Activated CD4-positive, alpha-beta T cell treated with anti-CD3 and anti-CD28 coated beads, Interleukin-10, Interleukin-2, amounts not matched to agents 100 ng/mL and 50 ng/mL, durations not matched to agents 16 hours and 8 hours (primary cell): Measurements from ENCODE around the gene PPP1R1A.

Experiments used
- DNase-seq: peaks from one replicate; pipeline ENCODE4 v3.0.0-alpha.2; 2020

PPP1R1A gene, protein sequence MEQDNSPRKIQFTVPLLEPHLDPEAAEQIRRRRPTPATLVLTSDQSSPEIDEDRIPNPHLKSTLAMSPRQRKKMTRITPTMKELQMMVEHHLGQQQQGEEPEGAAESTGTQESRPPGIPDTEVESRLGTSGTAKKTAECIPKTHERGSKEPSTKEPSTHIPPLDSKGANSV

GRCh38 chr12:54588110-54588889 lies at the start of gene PPP1R1A:
TSS of gene PPP1R1A (minus strand) at chr12:54588659. CDS start at chr12:54588488, 171 bp downstream.
- DNase-seq: no peak

DNA sequence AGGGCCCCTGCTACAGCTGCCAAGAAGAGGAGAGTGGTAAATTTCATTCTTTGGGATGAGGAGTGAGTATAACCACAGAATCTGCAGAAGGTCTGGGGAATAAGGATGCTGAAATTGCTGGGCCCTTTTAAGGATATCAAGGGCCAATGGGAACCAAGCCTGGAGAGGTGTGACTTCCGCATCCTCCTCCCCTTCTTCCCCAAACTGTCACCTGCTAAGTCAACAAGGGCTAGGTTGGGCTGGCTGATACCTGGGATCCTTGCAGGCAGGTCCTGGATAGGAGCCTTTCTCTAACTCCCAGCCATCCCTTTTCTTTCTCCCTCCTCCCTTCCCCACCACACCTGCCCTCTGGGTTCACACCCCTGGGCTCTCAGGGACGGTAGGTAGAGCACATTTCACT lies 46.3 kb upstream of the PPP1R1A start, which contains the start of gene LACRT:
LACRT (minus strand) TSS at position 101 of the 400 bp plus-strand sequence; CDS start at position 47, 54 bp downstream.
- DNase-seq: no peak

DNA sequence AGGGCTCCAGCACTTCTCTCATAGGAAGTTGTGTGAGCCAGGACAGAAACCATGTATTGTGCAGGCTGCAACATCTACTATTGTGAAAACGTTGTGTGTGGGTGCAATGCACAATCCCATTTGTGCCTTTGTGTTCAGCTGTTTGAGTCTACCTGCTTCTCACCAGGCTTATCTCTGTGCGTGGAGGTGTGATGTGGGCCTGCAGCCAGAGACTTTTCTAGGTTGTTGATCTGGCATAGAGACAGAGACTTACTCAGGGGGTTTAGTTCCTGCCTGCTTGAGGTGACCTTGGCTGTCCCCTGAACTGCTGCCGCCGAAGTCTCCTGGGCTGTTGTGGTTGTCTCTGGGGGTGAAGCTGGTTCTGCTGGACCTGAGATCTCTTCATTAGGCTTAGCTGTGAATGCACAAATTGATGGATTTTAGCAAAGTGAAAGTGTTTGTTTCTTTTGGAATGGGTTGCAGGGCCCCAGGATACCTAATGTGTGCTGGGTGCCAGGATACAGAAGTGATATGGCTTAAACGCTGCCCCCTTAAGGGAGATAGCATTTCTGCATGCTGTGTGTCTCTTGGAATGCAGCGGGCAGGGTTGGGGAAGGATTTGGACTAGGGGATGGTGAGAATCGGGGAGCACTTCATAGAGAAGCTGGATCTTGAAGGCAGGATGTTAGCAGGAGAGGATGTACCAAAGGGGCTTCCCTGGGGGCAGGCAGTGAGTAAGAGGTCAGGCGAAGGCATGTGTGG lies 43.7 kb upstream of the PPP1R1A start:
- DNase-seq: no peak

GRCh38 chr12:54631551-54631950 lies 43.1 kb upstream of the PPP1R1A start:
- DNase-seq: no peak

DNA sequence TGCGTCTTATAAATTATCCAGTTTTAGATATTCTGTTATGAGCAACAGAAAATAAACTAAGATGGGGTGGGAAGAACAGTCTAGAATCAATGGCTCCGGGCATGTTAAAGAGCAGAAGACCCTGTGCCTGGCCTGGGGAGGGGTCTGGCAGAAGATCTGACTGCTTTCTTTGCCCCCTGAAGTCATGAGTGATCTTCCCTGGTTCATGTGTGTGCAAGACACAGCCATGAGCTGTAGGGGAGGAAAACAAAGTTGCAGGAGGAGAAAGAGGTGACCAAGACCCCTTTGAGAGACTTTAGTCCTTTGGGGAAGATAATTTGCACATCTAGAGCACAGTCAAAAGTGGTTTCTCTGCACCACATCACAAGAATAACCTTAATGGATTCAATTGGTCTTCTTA lies 41.5 kb upstream of the PPP1R1A start:
- DNase-seq: no peak

DNA sequence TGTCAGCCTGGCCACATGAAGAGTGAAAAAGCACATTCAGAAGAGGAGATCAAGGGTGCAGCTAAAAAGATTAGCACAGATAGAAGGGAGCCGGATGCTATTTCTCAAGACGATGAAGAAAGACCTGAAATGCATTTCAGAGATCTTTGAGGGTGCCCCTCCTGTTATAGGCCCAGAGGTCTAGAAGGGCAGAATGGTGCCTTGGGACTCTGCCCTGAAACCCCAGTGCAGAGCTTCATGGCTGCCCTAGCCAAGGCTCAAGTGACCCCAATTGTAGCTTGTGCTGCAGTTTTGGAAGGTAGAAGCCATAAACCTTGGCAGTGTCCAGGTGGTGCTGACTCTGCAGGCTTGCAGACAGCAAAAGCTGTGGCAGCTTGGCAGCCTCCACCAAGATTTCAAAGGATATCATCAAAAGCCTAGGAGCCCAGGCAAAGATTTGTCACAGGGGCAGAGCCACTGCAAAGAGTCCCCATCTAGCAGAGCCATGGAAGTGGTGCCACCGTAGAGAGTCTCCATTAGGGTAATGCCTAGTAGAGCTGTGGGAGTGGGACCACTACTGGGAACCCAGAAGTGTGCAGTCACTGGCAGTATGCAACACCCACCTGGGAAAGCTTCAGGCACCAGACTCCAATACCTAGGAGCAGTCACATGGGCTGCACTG lies 39.9 kb upstream of the PPP1R1A start:
- no peak for DNase-seq

- DNase-seq: no peak
These were observed 38.8 kb upstream of the PPP1R1A start for GRCh38 chr12:54627304-54627703.

DNA sequence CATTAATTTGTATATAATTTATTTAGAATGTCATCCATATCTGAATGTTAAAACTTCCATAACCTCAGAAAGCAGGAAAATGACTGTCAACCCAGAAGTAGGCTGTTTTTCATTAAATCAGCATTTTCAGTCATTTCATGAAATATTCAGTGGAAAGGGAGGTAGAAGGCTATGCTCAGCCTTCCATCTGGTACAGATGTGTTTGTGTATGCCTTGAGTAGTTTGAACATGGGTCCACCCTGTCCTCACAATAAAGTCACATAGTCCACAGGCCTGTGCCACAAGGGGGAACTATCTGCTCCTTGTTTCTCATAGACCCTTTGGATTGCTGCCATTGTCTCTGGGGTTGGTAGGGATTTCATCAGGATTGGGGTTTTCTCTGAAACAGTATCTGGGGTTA lies 37.1 kb upstream of the PPP1R1A start:
- DNase-seq: no peak

DNA sequence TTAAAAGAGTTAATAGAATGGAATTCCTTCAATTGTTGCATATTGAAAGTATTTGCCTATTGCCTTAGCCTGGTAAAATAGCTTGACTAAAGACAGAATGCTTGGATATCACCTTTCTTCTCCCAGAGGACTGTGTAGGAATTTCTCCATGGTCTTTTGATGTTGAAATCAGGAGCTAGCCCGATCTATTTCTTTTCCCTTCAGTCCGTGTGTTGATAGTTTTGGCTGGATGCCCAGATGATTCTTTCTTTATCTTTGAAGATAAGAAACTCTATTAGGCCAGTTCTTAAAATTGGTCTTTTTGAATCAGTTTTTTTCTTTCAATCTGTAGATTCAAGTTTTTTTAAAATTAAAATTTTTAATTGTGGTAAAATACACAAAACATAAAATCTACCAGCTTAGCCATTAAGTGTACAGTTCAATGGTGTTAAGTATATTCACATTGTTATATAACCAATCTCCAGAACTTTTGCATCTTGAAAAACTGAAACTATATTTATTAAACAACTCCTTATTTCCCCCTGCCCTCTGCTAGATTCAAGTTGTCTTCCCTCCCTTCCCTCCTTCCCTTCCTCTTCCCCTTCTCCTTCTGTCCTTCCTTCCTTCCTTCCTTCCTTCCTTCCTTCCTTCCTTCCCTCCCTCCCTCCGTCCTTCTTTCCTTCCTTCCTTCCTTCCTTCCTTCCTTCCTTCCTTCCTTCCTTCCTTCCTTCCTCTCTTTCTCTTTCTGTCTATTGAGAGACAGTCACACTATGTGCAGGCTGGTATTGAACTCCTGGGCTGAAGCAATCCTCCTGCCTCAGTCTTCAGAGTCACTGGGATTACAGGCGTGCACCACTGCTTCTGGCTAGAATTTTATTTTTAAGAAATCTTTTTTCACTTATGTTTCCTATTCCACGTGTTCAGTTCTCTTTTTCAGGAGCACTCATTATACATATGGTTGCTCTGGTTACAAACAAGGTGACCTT lies 36.1 kb upstream of the PPP1R1A start:
- DNase-seq: no peak

- DNase-seq: no peak
These were observed 34.2 kb upstream of the PPP1R1A start for GRCh38 chr12:54622463-54623183.

GRCh38 chr12:54616933-54617680 lies 28.6 kb upstream of the PPP1R1A start:
- DNase-seq: no peak

GRCh38 chr12:54612225-54612750 lies 23.8 kb upstream of the PPP1R1A start:
- DNase-seq: no peak

GRCh38 chr12:54611715-54612149 lies 23.3 kb upstream of the PPP1R1A start:
- DNase-seq: no peak

DNA sequence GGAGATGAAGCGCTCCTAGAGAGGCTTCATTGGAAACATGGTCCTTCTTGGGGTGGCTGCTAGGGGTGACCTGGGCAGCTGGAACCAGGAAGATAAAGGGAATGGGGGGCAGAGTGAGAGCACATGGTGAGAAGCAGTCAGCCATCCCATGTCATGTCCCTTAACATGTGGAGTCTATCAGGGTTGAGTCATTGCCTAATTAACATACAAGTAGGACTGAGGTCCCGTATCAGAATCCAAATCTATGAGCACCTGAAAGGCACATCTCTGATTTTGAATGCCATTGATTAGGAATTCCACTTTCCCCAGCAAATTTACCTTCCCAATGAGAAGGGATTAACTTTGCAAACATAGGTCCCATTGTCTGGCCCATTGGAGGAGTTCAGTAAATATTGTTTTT lies 20.3 kb upstream of the PPP1R1A start:
- DNase-seq: no peak

- DNase-seq: no peak
These were observed 19.7 kb upstream of the PPP1R1A start for GRCh38 chr12:54608156-54608555.

GRCh38 chr12:54606556-54606955 lies 18.1 kb upstream of the PPP1R1A start:
- DNase-seq: no peak

GRCh38 chr12:54605138-54605970 lies 16.9 kb upstream of the PPP1R1A start:
- no peak for DNase-seq

GRCh38 chr12:54604436-54604835 lies 16.0 kb upstream of the PPP1R1A start:
- no peak for DNase-seq

GRCh38 chr12:54603872-54604271 lies 15.4 kb upstream of the PPP1R1A start:
- no peak for DNase-seq
